GM18499 (cell line): ENCODE results near the gene XPO6.

ENCODE experiments used
- ATAC-seq: cut with Tn5 transposase; IDR thresholded peaks from one replicate; pipeline ENCODE4 v1.9.1; 2021; ENCODE audit warnings: moderate number of reproducible peaks; ENCODE audit not compliant: insufficient read depth, unreplicated experiment

XPO6 gene

DNA sequence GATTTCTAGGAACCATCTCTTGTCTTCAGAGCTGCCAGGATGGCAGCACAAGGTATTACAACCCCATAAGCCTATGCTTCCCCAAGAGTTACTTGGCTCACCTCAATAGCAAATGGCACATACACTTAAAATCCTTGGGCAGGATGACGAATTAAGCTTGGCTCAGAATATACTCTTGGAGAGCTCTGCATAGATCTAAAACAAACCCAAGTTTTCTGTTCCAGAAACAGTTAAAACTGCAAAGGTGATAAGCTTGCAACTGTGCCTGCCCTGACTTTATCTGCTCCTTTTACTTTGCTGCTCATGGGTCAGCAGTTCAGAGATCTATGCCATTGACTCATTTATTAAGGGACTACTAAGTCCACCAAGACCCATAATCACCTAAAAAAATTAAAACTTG is 26.1 kb downstream of the XPO6 start:
- ATAC-seq = no peak

DNA sequence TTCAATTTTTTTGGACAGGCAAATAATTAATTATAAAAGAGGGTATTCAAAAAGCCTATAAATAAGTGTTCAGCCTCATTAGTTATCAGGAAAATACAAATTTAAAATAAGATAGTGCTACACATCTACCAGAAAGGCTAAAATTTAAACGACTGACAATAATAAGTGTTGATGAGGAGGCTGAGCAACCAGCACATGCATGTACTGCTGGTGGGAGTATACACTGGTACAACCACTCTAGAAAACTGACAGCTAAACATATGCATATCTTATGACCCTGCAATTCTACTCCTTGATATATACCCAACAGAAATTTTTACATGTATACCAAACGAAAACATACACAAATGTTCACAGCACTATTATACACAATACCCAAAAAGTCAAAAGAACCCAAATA is 27.1 kb downstream of the XPO6 start:
- no peak for ATAC-seq

DNA sequence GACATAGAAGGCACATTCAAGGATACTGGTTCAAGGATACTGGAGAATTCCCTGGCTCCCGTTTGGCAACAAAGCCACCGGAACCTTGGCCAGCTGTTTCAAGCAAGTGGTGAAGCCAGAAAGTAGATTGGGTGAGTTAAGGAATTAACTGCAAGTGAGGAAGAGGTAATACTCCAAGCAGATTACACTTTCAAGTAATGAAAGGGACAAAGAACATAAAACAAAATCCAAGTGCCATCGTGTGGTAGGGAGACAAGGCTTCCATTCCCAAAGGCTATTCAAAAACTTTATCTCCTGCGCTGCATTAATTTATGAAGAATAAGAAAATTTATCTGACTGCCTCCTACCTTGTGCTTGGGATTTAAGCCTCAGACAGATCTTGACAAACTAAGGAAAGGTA is 27.8 kb downstream of the XPO6 start:
- no peak for ATAC-seq

DNA sequence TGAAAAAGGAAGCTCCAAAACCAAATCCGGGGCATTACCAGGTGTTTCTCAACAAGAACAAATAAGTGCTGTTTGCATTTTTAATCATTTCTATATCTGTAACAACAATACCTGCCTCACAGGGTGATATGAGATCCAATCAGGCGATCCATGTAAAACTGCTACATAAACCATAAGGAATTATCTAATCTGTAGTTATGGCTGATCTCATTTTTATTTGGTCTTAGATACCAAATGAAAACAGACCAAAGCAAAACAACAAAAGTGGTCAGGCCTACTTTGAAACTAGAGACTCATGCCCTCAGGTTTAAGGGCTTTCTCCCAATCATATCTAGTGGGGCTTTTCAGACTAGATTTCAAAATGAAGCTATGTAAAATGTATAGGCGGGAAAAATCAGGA is 28.3 kb downstream of the XPO6 start:
- no peak for ATAC-seq

DNA sequence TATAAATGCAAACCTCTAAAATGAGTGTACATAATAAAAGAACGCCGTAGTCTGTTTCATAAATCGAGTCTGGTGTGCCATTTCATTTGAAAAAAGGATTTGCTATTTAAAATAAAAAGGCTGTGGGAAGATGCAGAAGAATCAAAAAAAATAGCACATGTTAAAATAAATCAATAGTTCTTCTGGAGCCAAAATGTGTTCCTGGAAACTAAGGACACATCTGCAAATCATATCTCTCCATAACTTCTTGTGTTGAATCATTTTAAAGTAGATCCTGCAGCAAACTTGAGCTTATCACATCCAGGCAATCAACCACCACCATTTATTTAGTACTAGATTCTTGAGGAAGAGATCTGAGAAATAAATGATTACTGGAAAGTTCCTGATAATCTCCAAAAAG is 29.0 kb downstream of the XPO6 start:
- no peak for ATAC-seq

DNA sequence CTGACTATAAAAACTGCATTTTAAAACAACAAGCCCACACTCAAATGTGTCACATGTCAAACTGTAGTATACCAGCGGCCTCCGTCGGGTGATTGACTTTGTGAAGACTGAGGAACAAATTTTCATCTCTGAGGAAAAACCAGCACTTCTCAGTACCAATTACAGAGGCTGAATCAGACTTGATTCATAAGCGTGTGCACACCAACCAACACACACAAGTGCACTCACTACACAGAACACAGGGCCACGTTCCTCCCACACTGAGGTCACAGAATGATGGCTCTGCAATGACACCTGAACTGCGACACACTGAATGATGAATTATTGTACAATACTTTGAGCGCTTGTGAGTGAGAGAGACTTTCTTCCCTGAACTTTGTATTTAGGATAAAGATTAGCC is 29.6 kb downstream of the XPO6 start:
- no peak for ATAC-seq

DNA sequence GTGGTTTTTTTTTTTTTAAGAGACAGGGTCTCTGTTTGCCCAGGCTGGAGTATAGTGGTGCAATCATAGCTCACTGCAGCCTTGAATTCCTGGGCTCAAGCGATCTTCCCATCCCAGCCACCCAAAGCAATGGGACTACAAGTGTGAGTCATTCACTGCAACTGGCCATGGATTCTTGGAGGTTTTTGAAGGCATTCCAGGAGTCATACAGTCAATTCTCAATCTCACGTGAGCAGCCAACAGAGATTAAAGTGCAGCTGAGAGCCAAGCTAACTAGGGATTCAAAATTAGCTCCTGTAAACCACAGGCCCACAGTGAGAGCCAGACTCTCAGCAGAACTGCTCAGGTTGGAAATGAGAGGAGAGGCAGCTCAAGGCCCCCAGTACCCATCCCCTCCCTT is 30.2 kb downstream of the XPO6 start:
- no peak for ATAC-seq

DNA sequence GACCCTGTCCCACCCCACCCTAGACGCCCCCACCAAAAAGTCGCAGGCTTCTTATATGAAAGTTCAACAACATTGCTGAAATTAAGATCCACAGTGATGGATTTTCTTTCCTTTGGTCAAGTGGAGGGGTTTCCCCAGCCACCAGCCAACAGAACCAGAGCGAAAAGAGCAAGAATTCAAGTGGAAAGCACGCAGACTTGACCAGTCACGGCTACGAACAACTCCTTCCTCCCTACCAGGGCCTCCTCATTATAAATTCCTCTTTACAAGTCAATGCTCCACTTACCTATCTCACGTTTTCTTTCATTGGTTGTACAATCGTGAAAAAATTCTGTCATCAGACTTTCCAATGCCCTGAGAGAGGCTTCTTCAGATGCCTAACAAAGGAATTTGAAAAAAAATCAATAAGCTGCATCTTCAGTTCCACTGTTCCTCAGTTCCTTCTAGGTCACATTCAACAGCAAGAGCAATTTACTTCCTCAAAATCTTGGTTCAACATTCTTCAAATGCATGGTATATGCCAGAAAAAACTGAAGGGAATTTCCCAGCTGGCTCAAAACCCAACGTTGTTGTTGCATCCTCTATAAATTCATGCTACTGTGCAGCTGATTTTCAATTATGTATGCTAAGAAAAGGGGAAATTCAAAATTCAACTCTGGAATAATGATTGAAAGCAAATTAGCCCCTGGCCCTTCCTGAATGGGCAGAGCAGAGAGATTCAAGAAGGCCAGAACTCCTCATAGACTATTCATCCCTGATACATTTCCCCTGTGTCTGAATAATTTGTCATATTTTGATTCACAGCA is 30.9 kb downstream of the XPO6 start:
- ATAC-seq = no peak

DNA sequence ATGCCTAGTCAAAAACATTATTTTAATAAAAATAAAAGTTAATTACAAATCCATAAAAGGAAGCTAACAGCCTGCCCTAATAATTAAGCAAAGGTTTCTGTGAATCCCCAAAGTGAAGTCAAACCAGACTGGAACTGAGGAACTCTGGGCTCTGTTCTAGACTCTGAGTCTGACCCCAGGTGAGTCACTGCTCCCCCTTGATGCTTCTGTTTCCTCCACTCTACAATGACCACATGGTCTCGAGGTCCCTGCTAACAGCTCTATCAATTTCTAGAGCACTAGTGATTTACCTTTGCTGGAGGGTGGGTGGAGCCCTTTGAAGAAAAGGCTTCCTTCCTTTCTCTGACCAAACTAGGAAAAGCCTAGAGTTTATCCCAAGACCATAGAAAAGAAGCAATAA is 32.4 kb downstream of the XPO6 start:
- ATAC-seq = no peak

DNA sequence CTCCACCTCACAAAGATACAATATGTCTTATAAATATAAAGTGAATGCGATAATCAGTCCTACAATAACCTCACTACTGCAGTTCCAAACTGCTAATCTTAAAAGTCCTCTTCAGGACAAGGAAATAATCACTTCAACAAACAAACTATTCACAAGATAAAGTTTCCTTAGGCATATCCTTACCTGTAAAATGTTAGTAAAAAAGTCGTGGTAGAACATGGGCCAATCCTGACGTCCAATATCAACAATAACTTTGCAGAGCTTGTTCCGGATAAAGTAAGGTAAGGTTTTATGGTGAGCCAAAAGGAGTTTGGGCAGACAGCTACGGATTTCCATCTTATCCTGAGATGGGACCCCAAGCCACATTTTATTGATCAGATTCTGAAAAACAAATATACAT is 36.0 kb downstream of the XPO6 start:
- ATAC-seq = no peak

DNA sequence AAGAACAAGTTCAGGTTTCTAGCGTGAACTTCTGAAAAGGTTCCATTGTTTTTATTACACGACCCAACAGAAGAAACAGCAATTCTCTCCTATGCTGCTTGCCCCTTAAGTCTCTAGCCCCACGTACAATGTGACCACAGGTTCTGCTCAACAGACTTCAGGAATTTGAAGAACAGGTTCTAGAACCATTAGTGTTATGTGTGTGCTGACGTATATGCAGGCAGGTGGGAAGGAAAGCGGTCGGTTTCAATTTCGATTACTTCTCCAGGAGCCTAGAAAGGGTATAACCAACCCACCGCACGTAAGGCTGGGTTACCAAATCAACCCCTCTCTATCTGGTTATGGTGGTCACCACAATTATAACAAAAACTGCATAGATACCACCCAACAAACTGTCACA is 39.4 kb downstream of the XPO6 start:
- ATAC-seq = no peak

DNA sequence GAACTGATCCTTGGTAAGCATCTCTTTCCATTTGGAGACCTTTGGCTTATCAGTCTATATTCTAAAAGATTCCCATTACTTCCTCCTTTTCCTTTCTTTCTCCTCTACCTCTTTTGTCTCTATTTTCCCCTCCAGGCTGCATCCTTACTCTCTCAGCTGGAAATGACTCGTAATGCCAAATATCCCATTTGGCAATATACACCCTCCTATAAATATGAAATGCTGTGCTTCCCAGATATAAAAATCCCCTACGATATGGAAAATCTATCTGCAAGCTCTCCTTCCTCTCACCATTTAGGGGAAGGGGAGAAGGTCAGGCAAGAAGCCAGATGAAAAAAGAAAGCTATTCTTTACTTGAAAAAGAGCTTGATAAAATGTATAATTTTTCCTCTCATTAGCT is 39.9 kb downstream of the XPO6 start:
- no peak for ATAC-seq

DNA sequence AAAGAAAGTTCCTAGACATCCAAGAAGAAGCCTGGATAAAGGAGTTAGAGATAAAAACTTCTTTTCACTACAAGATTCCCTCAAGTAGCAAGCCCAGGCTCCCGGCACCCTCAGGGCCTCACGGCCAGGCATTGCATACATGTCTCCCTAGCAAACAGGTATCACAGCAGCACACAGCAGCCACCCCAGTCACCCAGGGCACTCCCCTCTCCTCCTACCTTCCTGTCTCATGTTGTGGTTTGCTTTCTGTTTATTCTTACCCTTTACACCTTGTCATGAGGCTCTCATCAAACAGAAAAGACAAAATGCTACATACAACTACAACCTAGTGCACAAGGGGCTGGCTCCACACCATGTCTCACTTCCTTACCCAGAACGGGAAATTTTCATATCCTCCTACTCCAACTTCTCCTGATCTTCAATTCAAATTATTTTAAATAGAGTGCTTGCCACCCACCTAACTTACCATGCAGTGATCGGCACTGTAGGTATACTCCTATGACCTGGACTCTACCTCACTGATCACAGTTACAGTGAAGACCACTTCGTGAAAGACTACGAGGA is 42.7 kb downstream of the XPO6 start:
- no peak for ATAC-seq

DNA sequence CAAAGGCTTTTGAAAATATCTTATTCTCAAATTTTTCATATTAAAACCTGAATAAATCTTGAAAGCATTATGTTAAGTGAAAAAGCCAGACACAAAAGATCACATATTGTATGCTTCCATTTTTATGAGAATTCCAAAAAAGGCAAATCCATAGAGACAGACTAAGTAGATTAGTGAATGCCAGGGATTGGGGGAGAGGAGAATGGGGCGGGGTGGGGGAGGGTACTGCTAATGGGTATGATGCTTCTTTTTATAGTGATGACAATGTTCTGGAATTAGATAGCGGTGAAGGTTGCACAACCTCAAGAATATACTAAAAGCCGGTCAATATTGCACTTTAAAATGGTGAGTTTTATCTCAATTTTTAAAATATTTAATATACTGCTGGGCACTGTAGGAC is 44.0 kb downstream of the XPO6 start:
- ATAC-seq = no peak

DNA sequence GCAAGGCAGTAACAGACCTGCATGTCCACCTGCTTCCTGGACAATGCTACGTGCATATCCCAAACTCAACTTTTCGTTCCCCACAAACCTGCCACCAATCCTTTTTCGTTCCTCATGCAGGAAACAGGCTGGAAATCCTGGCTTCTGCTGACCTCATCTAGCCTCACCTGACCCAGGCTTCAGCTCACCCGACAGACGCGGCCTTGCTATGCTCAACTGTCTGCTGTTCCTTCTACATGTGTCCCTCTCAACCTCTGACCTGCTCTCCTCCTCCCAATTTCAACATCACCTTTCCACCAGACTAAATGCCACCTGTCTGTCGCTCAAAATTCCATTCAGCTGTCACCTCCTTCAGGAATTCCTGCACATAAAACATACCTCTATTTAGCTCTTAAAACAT is 44.5 kb downstream of the XPO6 start:
- ATAC-seq = no peak

DNA sequence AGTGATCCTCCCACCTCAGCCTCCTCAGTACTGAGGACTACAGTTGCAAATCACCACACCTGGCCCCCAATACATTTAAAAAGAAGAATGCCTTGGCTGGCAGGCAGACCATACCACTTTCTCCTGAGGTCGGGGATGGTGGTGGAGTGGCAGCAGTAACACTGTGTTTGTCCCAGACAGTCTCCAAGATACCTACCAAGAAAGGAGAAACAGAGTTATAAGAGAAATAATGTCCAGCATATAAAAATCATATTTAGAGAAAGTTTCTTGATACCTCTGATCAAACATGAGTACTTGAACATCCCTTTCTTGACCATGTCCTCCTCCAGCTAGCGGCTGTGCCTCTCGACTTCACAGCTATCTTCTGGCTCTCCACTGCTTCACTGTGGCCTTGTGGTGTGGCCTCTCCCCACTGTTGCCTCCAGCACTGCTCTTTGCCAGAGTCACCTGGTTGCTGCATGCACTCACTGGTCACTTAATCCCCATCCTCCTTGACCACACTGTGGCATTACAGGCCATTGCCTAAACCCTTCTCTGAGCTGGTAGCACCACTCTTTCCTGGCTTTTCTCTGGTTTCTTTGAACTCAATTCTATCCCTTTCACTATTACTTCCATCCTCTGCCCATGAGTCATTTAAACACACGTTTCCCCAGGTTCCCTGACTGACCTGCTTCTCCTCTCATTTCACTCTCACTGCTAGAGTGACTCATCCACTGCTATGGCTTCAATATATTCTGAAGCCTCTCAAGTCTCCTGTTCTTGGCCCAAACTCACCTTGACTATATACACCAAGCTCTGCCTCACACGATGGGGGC is 45.2 kb downstream of the XPO6 start:
- no peak for ATAC-seq

DNA sequence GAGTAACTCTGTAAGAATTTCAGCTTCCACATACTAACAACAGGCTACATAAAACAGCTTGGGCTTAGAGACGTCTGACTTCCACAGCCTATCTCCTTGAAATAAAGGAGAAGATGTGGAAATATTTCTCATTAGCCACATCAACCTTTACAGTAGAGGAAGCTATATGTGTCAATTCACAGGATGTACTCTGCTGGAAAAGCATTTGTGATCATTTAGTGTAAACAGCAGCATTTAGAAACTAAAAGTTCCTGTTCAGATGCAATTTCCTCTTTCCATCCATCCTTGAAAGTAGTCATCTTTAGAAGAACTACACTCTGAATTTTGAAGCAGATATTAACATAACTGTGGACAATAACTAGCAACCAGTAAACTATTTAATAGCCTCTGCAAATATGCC is 46.2 kb downstream of the XPO6 start:
- ATAC-seq = no peak

DNA sequence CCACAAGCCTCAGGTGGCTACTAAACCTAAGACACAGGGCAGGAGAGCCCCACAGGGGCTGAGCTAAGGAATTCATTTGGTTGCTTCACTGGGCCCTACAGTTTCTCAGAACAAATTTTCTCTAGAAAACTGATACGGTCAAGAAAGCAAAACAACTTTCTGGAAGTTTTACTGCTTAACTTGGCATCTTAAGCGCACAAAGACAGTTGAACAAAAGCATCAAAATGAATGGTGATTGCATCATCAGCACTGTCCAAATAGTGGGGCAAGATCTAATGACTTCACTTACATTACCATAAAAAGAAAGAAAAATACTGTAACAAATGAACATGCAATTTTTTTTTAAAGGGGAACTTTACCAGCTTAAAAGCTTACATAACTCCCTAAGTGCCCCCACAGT is 47.6 kb downstream of the XPO6 start:
- ATAC-seq = no peak

DNA sequence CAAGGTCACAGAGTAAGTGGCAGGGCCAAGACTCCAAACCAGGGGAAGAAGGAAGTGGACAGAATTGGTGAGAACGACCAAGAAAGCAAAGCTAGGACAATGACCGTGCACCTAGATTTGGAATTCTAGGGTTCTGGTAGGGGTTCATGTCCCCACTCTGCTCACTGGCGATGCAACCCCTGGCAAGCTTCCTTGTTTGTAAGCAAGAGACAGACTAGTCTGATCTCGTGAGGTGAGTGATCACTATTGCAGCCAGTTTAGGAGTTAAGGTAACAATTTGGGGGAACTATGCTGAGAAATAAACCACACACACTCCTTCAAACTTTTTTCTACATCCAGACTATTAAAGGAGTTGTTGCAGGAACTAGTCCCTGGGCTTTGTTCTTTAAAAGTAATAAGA is 48.1 kb downstream of the XPO6 start:
- no peak for ATAC-seq

DNA sequence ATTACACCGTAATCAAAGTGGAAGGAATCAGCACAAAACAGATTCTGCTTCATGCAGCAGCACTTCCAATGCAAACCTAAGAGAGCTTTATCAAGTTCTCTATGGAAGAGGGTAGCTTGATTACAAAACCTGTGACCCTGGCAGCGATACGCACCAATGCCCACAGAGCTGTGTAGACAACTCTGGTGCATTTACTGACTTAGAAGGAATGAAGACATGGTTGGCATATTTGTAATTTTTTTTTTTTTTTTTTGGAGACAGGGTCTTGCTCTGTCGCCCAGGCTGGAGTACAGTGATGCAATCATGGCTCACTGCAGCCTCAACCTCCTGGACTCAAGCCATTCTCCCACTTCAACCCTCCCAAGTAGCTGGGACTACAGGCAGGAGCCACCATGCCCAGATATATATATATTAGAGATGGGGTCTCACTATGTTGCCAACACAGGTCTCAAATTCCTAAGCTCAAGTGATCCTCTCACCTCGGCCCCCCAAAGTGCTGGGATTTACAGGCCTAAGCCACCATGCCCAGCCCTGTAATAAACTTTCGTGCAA is 49.4 kb downstream of the XPO6 start:
- ATAC-seq = no peak

DNA sequence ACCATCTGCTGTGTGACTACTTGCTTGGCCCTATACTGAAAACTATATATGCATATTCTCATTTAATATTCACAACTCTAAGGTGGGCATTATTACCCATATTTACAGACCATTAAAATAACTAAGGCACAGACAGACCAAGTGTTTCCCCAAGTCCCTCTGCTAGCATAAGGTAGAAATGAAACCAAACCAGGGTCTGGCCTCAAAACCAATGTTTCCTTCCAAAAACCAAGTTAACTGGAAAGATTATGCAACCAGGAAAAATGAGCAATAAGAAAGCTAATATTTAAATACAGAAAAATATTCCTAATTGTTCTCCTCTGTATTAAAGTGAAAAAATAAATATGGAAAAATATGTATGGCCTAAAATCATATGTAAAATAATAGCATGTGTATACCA is 50.1 kb downstream of the XPO6 start:
- no peak for ATAC-seq
